DMS153 treated with DMSO at 0.1 percent for 48 hours (cell line): ENCODE results near the gene PRKAG2.
"Not testable (repeated sequence)": the region's sequence is repeated elsewhere in the genome, so short reads cannot be mapped to it uniquely, and the experiment has no call there.

Experiments used
- DNase-seq: peaks from one replicate; lab custom pipeline; 2025; ENCODE audit not compliant: unreplicated experiment; lab: John Stamatoyannopoulos, UW

The PRKAG2 gene

GRCh38 chr7:151755131-151755801, 121.6 kb downstream of the PRKAG2 start:
- no peak for DNase-seq

- no peak for DNase-seq
These were observed 122.2 kb downstream of the PRKAG2 start for GRCh38 chr7:151754688-151755130.

- DNase-seq: peak; percentile 5
These were observed 122.7 kb downstream of the PRKAG2 start for GRCh38 chr7:151754142-151754590.

- DNase-seq: no peak
These were observed 123.9 kb downstream of the PRKAG2 start for GRCh38 chr7:151752816-151753595.

- no peak for DNase-seq
These were observed 124.9 kb downstream of the PRKAG2 start for GRCh38 chr7:151752037-151752436.

- DNase-seq: no peak
These were observed 128.2 kb downstream of the PRKAG2 start for GRCh38 chr7:151748733-151749132.

GRCh38 chr7:151748021-151748420, 128.9 kb downstream of the PRKAG2 start:
- DNase-seq: not testable (repeated sequence)

GRCh38 chr7:151745706-151746105, 131.2 kb downstream of the PRKAG2 start:
- DNase-seq: no peak

- DNase-seq: no peak
These were observed 132.0 kb downstream of the PRKAG2 start for GRCh38 chr7:151744656-151745638.

- DNase-seq: no peak
These were observed 132.8 kb downstream of the PRKAG2 start for GRCh38 chr7:151744051-151744580.

GRCh38 chr7:151743481-151743983, 133.4 kb downstream of the PRKAG2 start:
- DNase-seq: no peak

- DNase-seq: no peak
These were observed 134.0 kb downstream of the PRKAG2 start for GRCh38 chr7:151742713-151743480.

GRCh38 chr7:151741585-151741984, 135.3 kb downstream of the PRKAG2 start:
- no peak for DNase-seq

- DNase-seq: no peak
These were observed 136.6 kb downstream of the PRKAG2 start for GRCh38 chr7:151740081-151740851.

GRCh38 chr7:151738925-151739324, 138.0 kb downstream of the PRKAG2 start:
- DNase-seq: no peak

- peak; percentile 37 for DNase-seq
These were observed 140.5 kb downstream of the PRKAG2 start for GRCh38 chr7:151736403-151736909.

GRCh38 chr7:151735851-151736402, 141.0 kb downstream of the PRKAG2 start:
- no peak for DNase-seq

- no peak for DNase-seq
These were observed 141.6 kb downstream of the PRKAG2 start for GRCh38 chr7:151735186-151735850.
